ENCODE results near the gene TARBP1. TPM values are rescaled to one million over a fixed set of nuclear protein-coding genes. Genes with fewer than 3 reads are reported as not detected.

TARBP1 gene
- total RNA-seq, 1 donor, result 20.3 TPM

GRCh38 chr1:234489698-234490077, 10.7 kb upstream of the TARBP1 start:
- H3K4me3 ChIP-seq (ENCODE audit: low read depth, low read length), result no peak overlapping the region
- no peak for DNase-seq (ENCODE audit: low read depth)
- TF ChIP-seq CTCF (IDR thresholded peaks at IDR 0.05; ENCODE audit: insufficient read depth, low read depth, low read length), result no peak

GRCh38 chr1:234489007-234489697, 10.2 kb upstream of the TARBP1 start:
- no peak for TF ChIP-seq CTCF (IDR thresholded peaks at IDR 0.05; ENCODE audit: insufficient read depth, low read depth, low read length)
- no peak for DNase-seq (ENCODE audit: low read depth)
- no peak overlapping the region for H3K4me3 ChIP-seq (ENCODE audit: low read depth, low read length)

GRCh38 chr1:234488054-234489006, 9.4 kb upstream of the TARBP1 start:
- DNase-seq (ENCODE audit: low read depth), result no peak
- TF ChIP-seq CTCF (IDR thresholded peaks at IDR 0.05; ENCODE audit: insufficient read depth, low read depth, low read length), result no peak
- H3K4me3 ChIP-seq (ENCODE audit: low read depth, low read length), result no peak overlapping the region

- peak; percentile 81 for DNase-seq (ENCODE audit: low read depth)
- TF ChIP-seq CTCF (IDR thresholded peaks at IDR 0.05; ENCODE audit: insufficient read depth, low read depth, low read length), result peak; percentile 76
- H3K4me3 ChIP-seq (ENCODE audit: low read depth, low read length), result no peak overlapping the region
Observed at GRCh38 chr1:234486858-234487840, 8.2 kb upstream of the TARBP1 start.

GRCh38 chr1:234484991-234485739, 6.2 kb upstream of the TARBP1 start:
- TF ChIP-seq CTCF (IDR thresholded peaks at IDR 0.05; ENCODE audit: insufficient read depth, low read depth, low read length), result no peak
- no peak overlapping the region for H3K4me3 ChIP-seq (ENCODE audit: low read depth, low read length)
- DNase-seq (ENCODE audit: low read depth), result no peak

GRCh38 chr1:234484218-234484617, 5.2 kb upstream of the TARBP1 start:
- H3K4me3 ChIP-seq (ENCODE audit: low read depth, low read length), result no peak overlapping the region
- TF ChIP-seq CTCF (IDR thresholded peaks at IDR 0.05; ENCODE audit: insufficient read depth, low read depth, low read length), result no peak
- DNase-seq (ENCODE audit: low read depth), result no peak

Measured in fibroblast of villous mesenchyme (primary cell).